ENCODE results near the gene ZBTB44. TPM values are rescaled to one million over a fixed set of nuclear protein-coding genes. Genes with fewer than 3 reads are reported as not detected.

ZBTB44 gene
- polyA plus RNA-seq, 1 experiment: 18.7 TPM

DNA sequence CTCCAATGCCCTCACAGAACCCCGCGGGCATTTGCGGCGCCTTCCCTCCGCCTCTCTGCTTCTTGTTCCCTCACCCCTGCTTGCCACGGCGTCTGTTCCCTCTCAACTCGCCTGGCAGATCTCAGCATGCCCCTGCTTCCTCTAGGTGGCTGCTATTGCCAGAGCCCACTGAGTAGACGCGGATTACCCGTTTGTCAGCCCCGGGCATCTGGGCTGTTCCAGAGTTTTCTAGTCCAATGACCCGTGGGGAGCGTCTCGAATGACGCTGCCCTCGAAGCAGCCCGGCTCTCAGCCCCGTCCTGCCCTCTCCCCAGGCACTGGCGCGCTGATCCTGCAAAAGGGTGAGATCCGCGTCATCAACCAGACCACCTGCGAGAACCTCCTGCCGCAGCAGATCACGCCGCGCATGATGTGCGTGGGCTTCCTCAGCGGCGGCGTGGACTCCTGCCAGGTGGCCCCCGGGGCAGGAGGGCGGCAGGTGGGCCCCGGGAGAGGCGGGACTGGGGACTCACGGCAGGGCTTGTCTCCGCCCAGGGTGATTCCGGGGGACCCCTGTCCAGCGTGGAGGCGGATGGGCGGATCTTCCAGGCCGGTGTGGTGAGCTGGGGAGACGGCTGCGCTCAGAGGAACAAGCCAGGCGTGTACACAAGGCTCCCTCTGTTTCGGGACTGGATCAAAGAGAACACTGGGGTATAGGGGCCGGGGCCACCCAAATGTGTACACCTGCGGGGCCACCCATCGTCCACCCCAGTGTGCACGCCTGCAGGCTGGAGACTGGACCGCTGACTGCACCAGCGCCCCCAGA, 105.4 kb downstream of the ZBTB44 start:
- no peak overlapping the region for H3K27ac ChIP-seq (ENCODE audit: low read depth, low read length)
- CTCF ChIA-PET: no interaction called here
- no peak for DNase-seq (ENCODE audit: low read depth, low spot score)
- H3K9me3 ChIP-seq (ENCODE audit: control insufficient read depth, insufficient read depth, low read length): peaks cover 3% of the 10 kb centered on the region; the same call in 1 of the 2 replicates
- H3K27me3 ChIP-seq (ENCODE audit: control insufficient read depth, insufficient read depth, low read length): peaks cover 42% of the 10 kb centered on the region
- no peak overlapping the region for H3K4me3 ChIP-seq (ENCODE audit: low read depth, low read length)
- POLR2A ChIA-PET: no interaction called here
- TF ChIP-seq, protein P1, sequence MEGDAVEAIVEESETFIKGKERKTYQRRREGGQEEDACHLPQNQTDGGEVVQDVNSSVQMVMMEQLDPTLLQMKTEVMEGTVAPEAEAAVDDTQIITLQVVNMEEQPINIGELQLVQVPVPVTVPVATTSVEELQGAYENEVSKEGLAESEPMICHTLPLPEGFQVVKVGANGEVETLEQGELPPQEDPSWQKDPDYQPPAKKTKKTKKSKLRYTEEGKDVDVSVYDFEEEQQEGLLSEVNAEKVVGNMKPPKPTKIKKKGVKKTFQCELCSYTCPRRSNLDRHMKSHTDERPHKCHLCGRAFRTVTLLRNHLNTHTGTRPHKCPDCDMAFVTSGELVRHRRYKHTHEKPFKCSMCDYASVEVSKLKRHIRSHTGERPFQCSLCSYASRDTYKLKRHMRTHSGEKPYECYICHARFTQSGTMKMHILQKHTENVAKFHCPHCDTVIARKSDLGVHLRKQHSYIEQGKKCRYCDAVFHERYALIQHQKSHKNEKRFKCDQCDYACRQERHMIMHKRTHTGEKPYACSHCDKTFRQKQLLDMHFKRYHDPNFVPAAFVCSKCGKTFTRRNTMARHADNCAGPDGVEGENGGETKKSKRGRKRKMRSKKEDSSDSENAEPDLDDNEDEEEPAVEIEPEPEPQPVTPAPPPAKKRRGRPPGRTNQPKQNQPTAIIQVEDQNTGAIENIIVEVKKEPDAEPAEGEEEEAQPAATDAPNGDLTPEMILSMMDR (IDR thresholded peaks at IDR 0.05; ENCODE audit: low read depth, low read length): no peak

DNA sequence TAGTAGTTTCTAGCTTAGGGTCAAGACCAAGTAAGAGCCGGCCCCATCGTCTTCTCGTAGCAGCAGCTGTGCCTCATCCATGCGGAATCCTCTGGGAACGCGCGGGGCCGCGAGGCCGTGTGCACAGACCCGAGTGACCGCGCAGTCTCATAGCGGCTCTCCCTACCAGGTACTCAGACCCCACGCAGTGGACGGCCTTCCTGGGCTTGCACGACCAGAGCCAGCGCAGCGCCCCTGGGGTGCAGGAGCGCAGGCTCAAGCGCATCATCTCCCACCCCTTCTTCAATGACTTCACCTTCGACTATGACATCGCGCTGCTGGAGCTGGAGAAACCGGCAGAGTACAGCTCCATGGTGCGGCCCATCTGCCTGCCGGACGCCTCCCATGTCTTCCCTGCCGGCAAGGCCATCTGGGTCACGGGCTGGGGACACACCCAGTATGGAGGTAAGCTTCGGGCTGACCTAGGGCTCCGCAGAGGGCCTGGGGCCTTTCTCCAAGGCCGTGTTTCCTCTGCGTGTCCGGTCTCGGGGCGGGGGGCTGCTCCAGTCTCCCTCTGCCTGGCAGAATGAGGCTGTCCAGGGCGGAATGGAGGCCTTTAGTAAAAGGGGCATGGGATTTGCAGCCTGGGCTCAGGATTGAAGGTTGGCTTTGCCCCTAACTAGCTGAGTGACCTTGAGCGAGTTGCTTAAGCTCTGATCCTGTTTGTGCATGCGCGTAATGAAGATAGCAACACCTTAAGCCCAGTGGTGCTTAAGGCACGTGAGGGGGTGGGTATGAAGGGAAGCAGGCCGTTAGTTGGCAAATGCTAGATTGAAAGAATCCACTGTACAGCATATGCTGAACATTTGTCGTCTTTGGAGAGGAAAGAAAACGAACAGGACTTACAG, 106.2 kb downstream of the ZBTB44 start:
- no peak for DNase-seq (ENCODE audit: low read depth, low spot score)
- Histone ChIP-seq H3K27ac (ENCODE audit: low read depth, low read length) (no peak overlapping the region), H3K27me3 (ENCODE audit: control insufficient read depth, insufficient read depth, low read length) (peaks cover 42% of the 10 kb centered on the region), H3K4me3 (ENCODE audit: low read depth, low read length) (no peak overlapping the region), H3K9me3 (ENCODE audit: control insufficient read depth, insufficient read depth, low read length) (peaks cover 3% of the 10 kb centered on the region; the same call in 1 of the 2 replicates)
- POLR2A ChIA-PET: no interaction called here
- CTCF ChIA-PET: no interaction called here
- TF ChIP-seq, protein P1 (IDR thresholded peaks at IDR 0.05; ENCODE audit: low read depth, low read length): no peak

DNA sequence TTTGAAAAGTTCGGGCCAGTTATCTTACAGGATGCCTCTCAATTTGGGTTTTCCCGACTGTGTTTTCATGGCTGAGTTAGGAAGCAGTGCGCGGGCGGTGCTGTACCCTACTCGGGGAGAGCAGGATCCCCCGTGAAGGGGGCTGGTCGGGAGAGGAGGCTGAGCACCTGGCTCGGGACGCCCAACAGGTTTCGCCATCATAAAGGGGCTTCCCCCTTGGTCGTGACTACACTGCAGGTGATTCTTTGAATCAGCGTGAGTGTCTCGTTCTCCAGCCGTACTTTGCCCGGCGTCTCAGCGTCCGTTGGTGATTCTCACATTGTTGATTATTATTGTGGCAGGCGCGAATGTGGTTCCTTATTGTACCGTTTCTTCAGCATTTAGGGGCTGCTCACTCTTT, 108.6 kb downstream of the ZBTB44 start:
- no peak overlapping the region for H3K27ac ChIP-seq (ENCODE audit: low read depth, low read length)
- no peak overlapping the region for H3K4me3 ChIP-seq (ENCODE audit: low read depth, low read length)
- TF ChIP-seq, protein P1 (IDR thresholded peaks at IDR 0.05; ENCODE audit: low read depth, low read length): no peak
- H3K9me3 ChIP-seq (ENCODE audit: control insufficient read depth, insufficient read depth, low read length): peaks cover 3% of the 10 kb centered on the region; the same call in 1 of the 2 replicates
- DNase-seq (ENCODE audit: low read depth, low spot score): no peak
- H3K27me3 ChIP-seq (ENCODE audit: control insufficient read depth, insufficient read depth, low read length): peaks cover 38% of the 10 kb centered on the region
- ChIA-PET CTCF (no interaction called here), POLR2A (no interaction called here)

DNA sequence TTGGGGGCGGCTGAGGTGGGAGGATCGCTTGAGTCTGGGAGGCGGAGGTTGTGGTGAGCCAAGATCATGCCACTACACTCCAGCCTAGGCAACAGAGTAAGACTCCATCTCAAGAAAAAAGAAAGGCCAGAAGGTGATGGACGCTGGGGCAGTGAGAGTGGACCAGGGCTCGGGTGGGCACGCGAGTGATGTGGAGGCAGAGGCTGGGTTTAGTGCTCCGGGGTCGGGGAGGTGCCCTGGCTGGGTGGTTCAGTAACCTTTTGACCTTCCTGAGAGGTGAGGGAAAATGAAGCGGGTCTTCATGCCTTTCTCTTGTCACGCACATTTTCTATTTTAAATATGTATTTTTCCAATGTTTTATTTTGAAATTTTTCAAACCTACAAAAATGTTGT, 110.0 kb downstream of the ZBTB44 start:
- Histone ChIP-seq H3K4me3 (ENCODE audit: low read depth, low read length) (no peak overlapping the region), H3K9me3 (ENCODE audit: control insufficient read depth, insufficient read depth, low read length) (peaks cover 3% of the 10 kb centered on the region; the same call in 1 of the 2 replicates), H3K27me3 (ENCODE audit: control insufficient read depth, insufficient read depth, low read length) (peaks cover 32% of the 10 kb centered on the region), H3K27ac (ENCODE audit: low read depth, low read length) (no peak overlapping the region)
- ChIA-PET POLR2A (no interaction called here), CTCF (no interaction called here)
- TF ChIP-seq, protein P1 (IDR thresholded peaks at IDR 0.05; ENCODE audit: low read depth, low read length): no peak
- no peak for DNase-seq (ENCODE audit: low read depth, low spot score)

Measured in AG04450 (cell line).